NCI-H2227 treated with DMSO at 0.1 percent for 48 hours (cell line): Measurements from ENCODE around the gene CHST14.
"Not testable (repeated sequence)": the region's sequence is repeated elsewhere in the genome, so short reads cannot be mapped to it uniquely, and the experiment has no call there.

Experiments
- DNase-seq: peaks from one replicate; lab custom pipeline; 2025; lab: John Stamatoyannopoulos, UW

CHST14 gene

GRCh38 chr15:40441565-40442531, 28.9 kb upstream of the CHST14 start:
- DNase-seq = no peak

- DNase-seq = no peak
These were observed 27.5 kb upstream of the CHST14 start for GRCh38 chr15:40443255-40443654.

GRCh38 chr15:40443846-40444245, 26.9 kb upstream of the CHST14 start:
- DNase-seq = no peak

DNA sequence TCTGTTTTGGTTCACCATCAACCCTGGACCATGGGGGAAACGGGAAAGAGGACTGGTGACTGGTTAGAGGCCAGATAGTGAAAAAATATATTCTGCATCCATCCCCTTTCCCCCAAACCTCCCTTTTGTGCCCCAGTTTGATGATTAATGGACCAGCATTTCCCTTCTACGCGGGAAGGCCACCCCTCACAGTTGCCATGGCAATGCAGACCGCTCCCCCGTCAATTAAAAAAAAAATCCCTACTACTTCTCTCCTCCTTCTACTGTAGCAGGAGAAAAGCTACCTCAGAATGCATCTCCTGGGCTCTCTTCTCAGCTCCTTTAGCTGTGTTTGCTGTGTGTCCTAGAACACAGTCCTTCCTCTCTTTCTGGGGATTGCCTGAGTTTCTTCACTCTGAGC, 26.0 kb upstream of the CHST14 start:
- no peak for DNase-seq

GRCh38 chr15:40445421-40445922, 25.3 kb upstream of the CHST14 start:
- no peak for DNase-seq

GRCh38 chr15:40446144-40446543, 24.6 kb upstream of the CHST14 start:
- DNase-seq = no peak

- DNase-seq = no peak
These were observed 22.4 kb upstream of the CHST14 start for GRCh38 chr15:40448354-40448753.

GRCh38 chr15:40449275-40449674, 21.5 kb upstream of the CHST14 start:
- DNase-seq = no peak

- no peak for DNase-seq
These were observed 20.7 kb upstream of the CHST14 start for GRCh38 chr15:40450047-40450446.

GRCh38 chr15:40451527-40452158, 19.1 kb upstream of the CHST14 start:
- DNase-seq = no peak

DNA sequence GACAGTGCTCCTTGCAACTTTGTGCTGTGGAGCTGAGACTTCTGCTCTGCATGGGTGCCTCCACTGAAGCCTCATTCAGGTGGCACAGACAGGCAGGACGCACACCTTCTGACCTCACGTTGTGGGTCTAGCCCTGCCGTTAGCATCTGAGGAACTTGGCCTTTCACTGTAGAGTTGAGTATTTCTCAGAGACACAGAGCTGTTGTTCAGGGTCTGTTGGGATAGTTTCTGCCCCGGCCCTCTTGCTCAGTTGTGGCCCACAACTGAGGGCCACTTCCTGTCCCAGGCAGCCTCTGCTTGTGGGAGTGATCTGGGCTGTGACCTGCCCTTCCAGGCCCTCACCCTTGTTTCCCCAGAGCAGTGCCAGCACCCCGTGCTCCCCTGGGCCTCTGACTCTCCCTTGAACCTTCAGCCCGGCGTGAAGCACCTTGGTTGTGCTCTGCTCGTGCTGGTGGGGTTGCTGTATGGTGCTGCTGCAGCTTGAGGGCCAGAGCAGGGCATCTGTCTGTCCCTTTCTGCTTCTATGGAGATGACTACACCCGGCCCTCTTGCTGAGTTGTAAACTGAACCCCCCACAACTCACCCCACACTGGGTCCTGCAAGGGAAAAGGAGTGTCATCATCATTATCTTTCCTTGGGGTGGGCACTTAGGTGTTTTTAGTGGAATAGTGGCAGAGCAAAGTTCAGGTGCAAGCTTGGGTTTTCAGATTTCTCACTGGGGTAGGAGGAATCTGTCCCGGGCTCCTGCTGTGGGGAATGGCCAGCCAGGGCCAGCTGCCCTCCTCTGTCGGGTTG, 18.3 kb upstream of the CHST14 start:
- no peak for DNase-seq

- not testable (repeated sequence) for DNase-seq
These were observed 16.8 kb upstream of the CHST14 start for GRCh38 chr15:40453941-40454340.

DNA sequence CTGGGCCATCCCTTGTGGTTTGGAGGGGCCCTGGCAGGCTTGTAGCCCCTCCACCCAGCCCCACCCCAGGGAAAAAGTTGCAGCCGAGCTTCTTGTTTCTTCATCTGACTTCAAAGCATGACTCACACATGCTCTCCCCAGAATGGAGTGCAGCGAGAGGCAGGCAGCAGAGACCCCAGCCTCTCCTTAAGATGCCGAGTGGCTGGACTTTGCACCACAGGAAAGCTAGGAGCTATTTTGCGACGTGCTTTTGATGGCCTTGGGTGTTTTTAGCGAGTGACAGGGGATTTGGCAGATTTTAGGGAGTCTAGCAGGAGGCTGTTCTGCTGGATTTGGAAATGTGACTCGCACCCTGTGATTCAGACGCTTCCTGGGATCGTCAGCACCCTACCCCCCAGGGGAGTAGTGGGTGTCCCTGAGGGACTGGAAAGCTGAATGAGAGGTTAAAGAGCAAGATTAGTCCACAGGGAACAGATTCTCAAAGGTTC, 15.8 kb upstream of the CHST14 start:
- no peak for DNase-seq

GRCh38 chr15:40456299-40456712, 14.5 kb upstream of the CHST14 start:
- no peak for DNase-seq

GRCh38 chr15:40456738-40457137, 14.0 kb upstream of the CHST14 start:
- DNase-seq = no peak

DNA sequence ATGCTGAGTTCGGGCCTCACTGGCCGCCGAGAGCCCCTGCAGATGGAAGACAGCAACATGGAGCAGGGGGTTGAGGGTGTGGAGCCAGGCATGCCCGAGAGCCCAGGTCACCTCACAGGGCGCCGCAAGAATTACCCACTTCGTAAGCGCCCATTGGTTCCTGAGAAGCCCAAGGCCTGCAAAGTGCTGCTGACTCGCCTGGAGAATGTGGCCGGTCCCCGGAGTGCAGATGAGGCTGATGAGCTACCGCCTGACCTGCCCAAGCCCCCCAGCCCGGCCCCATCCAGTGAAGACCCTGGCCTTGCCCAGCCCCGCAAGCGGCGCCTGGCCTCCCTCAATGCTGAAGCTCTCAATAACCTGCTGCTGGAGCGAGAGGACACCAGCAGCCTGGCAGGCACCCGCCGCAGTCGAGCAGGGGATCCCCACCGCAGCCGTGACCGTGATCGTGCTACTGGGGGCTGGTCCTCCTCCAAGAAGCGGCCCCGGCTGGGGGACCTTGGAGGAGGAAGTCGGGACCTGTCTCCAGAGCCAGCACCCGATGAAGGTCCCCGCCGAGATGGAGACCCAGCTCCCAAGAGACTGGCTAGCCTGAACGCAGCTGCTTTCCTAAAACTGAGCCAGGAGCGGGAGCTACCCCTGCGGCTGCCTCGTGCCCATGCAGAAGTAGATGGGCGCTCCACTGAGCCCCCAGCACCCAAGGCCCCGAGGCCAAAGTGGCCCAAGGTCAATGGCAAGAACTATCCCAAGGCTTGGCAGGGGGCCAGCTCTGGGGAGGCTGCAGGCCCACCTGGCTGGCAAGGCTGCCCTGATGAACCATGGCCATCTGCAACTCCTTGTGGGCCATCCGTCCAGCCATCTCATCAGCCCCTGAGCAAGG, 12.1 kb upstream of the CHST14 start:
- DNase-seq = no peak

GRCh38 chr15:40459391-40460015, 11.3 kb upstream of the CHST14 start:
- no peak for DNase-seq

- no peak for DNase-seq
These were observed 10.4 kb upstream of the CHST14 start for GRCh38 chr15:40460404-40460803.

GRCh38 chr15:40461958-40462357, 8.8 kb upstream of the CHST14 start:
- no peak for DNase-seq

- no peak for DNase-seq
These were observed 7.5 kb upstream of the CHST14 start for GRCh38 chr15:40463279-40463678.
